Aorta (tissue), 5 donors: ENCODE results near the gene CDON. TPM values are rescaled to one million over a fixed set of nuclear protein-coding genes. Genes with fewer than 3 reads are reported as not detected.
"Not testable (repeated sequence)": the region's sequence is repeated elsewhere in the genome, so short reads cannot be mapped to it uniquely, and the experiment has no call there.

Source experiments
- ATAC-seq: fragments of 200-7000 bp; cut with Tn5 transposase; one replicate; pipeline ENCODE4 v1.9.1; 2022; ENCODE audit warnings: moderate library complexity; ENCODE audit not compliant: low FRiP score
- DNase-seq, 2 donors: peaks; one replicate each; pipeline ENCODE4 v3.0.0-alpha.2; 2020
- H3K27ac ChIP-seq, 2 donors: one replicate each; pipeline ENCODE4 v1.5.1; 2013; ENCODE audit warnings: low read length in 2 of 2, mild to moderate bottlenecking in 2 of 2, moderate library complexity in 2 of 2, control low read depth in 1 of 2, inconsistent platforms in 1 of 2, low read depth in 1 of 2
- H3K27me3 ChIP-seq, 2 donors: one replicate each; pipeline ENCODE4 v1.6.1; 2013; ENCODE audit warnings: control low read depth in 1 of 2, low read length in 1 of 2, mild to moderate bottlenecking in 1 of 2, moderate library complexity in 1 of 2; ENCODE audit not compliant: insufficient read depth in 2 of 2, control insufficient read depth in 1 of 2
- H3K36me3 ChIP-seq, 2 donors: one replicate each; pipeline ENCODE4 v1.6.1; 2013; ENCODE audit warnings: control low read depth in 1 of 2, low read length in 1 of 2, mild to moderate bottlenecking in 1 of 2; ENCODE audit not compliant: insufficient read depth in 2 of 2, control insufficient read depth in 1 of 2
- H3K4me1 ChIP-seq, 2 donors: one replicate each; pipeline ENCODE4 v1.6.1; 2013; ENCODE audit warnings: low read length in 2 of 2, control low read depth in 1 of 2, mild to moderate bottlenecking in 1 of 2, moderate library complexity in 1 of 2; ENCODE audit not compliant: insufficient read depth in 2 of 2, control insufficient read depth in 1 of 2
- H3K4me3 ChIP-seq, 2 donors: one replicate each; pipeline ENCODE4 v1.5.1; 2013; ENCODE audit warnings: low read length in 2 of 2, control low read depth in 1 of 2, mild to moderate bottlenecking in 1 of 2
- H3K9me3 ChIP-seq: one replicate; pipeline ENCODE4 v1.6.1; 2013; ENCODE audit warnings: mild to moderate bottlenecking, low read length; ENCODE audit not compliant: control insufficient read depth
- WGBS, 2 donors: extraction: QIAGEN DNeasy Blood & Tissue Kit; methylation state at CpG; one replicate each; pipeline ENCODE4 v1.1.7; 2013; 5-methylcytosine and 5-hydroxymethylcytosine counted together
- intact Hi-C, 2 donors: fragments of 100-400 bp; cut with DNase I; formaldehyde crosslinking; loops; one replicate each; pipeline versions ENCODE4 v1.14.2 to v1.15.0; 2022
- polyA plus RNA-seq, 2 donors: library from polyadenylated mRNA; stranded (reverse); fragments of 200-250 nt; gene quantifications; one replicate each; pipeline ENCODE4 v1.2.3, GENCODE V29; 2013
- total RNA-seq, 2 donors: library from RNA; stranded (reverse); fragmentation: NEBNext Ultra II Directional; extraction: Animal tissue kit (Norgen Biotek cat#: 25700); gene quantifications; one replicate each; pipeline ENCODE4 v1.2.1, GENCODE V29; 2021
- donor health status: healthy with polysubstance abuse.
- donor health status: Bipolar disorder and iron deficiency.
- donor health status: DM: no; HTN: no; CAD: no.
- donor health status: DM: no; HTN: no; CAD: no.
- donor health status: DM: yes; HTN: yes; CAD: no.

The CDON gene
- total and polyA plus RNA-seq, 4 donors = 0.49 to 50.3 (median 4.5) TPM

DNA sequence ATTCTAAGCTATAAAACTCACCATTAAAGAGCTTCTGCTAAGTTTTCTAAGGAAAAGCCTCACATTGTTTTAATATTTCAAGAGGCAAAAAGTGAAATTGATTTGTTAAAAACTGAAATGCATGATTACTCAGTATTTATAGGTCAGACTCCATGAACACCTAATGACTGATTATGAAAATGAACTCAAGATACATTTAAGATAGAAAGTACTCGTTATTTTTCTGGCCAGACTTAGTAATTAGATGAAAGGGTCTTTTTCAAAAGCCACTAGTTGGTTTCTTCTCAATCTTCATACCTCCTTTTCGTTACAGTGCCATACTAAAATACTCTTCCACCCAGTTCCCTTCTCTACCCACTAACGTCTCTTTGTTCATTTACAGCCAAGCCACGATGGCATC, 60.5 kb downstream of the CDON start:
- Histone ChIP-seq H3K9me3 (no peaks in the 10 kb centered on the region), H3K4me3 (no peak overlapping the region), H3K36me3 (no peaks in the 10 kb centered on the region), H3K4me1 (no peaks in the 10 kb centered on the region), H3K27ac (no peak overlapping the region), H3K27me3 (no peaks in the 10 kb centered on the region)
- intact Hi-C loops = no loop called here
- ATAC-seq (no peak), DNase-seq (no peak)
- WGBS, 2 donors = 87 to 92% methylated on average over 4 of the region's 4 CpGs

DNA sequence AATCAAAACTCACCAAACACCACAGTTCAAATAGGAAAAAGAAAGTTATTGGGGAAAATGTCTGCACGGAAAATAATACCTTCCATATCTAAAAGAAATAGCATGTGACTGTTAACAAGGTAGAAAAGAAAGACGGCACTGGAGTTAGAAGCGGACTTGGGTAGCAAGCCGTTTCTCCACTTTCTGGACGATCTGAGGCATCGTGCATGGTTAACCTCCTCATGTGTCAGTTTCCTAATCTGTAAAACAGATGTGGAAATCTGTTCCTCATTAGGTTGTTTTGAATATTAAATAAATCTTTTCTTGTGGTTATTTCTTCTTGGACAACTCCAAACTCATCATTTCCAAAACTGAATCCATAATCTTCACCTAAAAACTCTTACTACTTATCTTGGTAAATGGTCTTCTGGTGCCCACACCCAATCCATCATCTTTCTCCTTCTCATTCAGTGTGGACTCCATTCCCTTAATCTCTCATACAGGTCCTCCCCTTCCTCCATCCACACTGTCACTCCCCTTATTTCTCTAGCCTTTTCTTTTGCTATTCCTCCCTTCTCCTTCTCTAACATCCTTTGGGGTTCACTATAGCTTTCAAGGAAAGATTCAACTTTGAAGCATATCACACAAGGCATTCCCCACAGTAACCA, 63.3 kb downstream of the CDON start:
- intact Hi-C loops = no loop called here
- ATAC-seq (peak; percentile 69), DNase-seq (no peak)
- no peak overlapping the region for H3K4me3 ChIP-seq
- no peak overlapping the region for H3K27ac ChIP-seq
- no peaks in the 10 kb centered on the region for H3K9me3 ChIP-seq
- H3K27me3 ChIP-seq = no peaks in the 10 kb centered on the region
- no peaks in the 10 kb centered on the region for H3K4me1 ChIP-seq
- 78 to 86% methylated on average over 6 of the region's 6 CpGs for WGBS, 2 donors
- peaks cover 0 to 2% of the 10 kb centered on the region in 2 donors for H3K36me3 ChIP-seq

- DNase-seq (no peak), ATAC-seq (no peak)
- no peak overlapping the region for H3K27ac ChIP-seq
- 87 to 88% methylated on average over 5 of the region's 5 CpGs for WGBS, 2 donors
- no peaks in the 10 kb centered on the region for H3K9me3 ChIP-seq
- no peaks in the 10 kb centered on the region for H3K27me3 ChIP-seq
- H3K4me1 ChIP-seq = no peaks in the 10 kb centered on the region
- peaks cover 0 to 2% of the 10 kb centered on the region in 2 donors for H3K36me3 ChIP-seq
- no peak overlapping the region for H3K4me3 ChIP-seq
- intact Hi-C loops = no loop called here
These were observed 64.4 kb downstream of the CDON start for GRCh38 chr11:125998267-125998666.

DNA sequence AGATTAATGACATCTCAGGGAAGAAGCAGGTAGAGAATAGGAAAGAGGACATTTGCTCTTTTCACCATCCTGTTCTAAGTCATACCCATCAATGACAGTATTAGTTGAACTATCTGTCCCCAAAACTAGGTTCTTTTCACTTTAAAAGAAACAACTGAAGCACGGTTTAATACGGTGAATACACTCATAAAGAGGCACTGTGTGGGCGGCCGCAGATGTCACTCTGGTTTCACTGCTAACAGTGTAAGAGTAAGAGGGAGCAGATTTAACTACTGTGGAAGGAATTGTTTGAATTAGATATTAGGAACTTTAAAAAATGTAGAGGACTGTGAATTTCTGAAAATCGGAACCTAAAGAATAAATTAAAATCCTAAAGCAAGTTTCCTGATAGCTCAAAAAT, 67.4 kb downstream of the CDON start:
- Histone ChIP-seq H3K27me3 (no peaks in the 10 kb centered on the region), H3K36me3 (peaks cover 0 to 2% of the 10 kb centered on the region in 2 donors), H3K4me3 (no peak overlapping the region), H3K4me1 (peaks cover 0 to 5% of the 10 kb centered on the region in 2 donors), H3K9me3 (no peaks in the 10 kb centered on the region), H3K27ac (no peak overlapping the region)
- no peak for ATAC-seq
- DNase-seq = no peak
- WGBS, 2 donors = 71 to 80% methylated on average over 5 of the region's 5 CpGs
- intact Hi-C loops = no loop called here

GRCh38 chr11:125994509-125994908, 68.2 kb downstream of the CDON start:
- Histone ChIP-seq H3K27ac (no peak overlapping the region), H3K4me1 (peaks cover 0 to 6% of the 10 kb centered on the region in 2 donors), H3K9me3 (no peaks in the 10 kb centered on the region), H3K36me3 (peaks cover 0 to 2% of the 10 kb centered on the region in 2 donors), H3K27me3 (no peaks in the 10 kb centered on the region), H3K4me3 (no peak overlapping the region)
- intact Hi-C loops = no loop called here
- WGBS, 2 donors = 89 to 93% methylated on average over 5 of the region's 5 CpGs
- DNase-seq = no peak
- ATAC-seq = no peak

DNA sequence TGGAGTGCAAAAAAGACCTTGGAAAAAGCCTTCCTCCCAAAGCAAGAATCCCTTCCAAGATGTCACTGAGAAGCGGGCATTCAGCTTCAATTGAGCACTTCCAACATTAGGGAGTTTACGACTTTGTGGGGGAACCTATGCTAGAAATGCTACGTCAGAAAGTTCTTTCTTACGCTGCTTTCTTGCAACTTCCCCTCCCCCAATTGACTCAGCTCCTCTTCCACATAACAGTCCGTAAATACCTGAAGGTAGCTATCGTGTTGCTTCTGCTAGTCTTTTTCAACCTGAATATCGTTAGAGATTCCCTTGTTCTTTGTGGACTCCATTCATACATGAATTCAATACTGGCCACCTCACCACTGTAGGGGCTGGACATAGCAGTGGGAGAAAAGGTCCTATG, 69.8 kb downstream of the CDON start:
- intact Hi-C loops = no loop called here
- H3K4me3 ChIP-seq = no peak overlapping the region
- ATAC-seq (no peak), DNase-seq (no peak)
- H3K27ac ChIP-seq = no peak overlapping the region
- H3K4me1 ChIP-seq = peaks cover 0 to 6% of the 10 kb centered on the region in 2 donors
- H3K9me3 ChIP-seq = no peaks in the 10 kb centered on the region
- peaks cover 0 to 2% of the 10 kb centered on the region in 2 donors for H3K36me3 ChIP-seq
- WGBS, 2 donors = 92 to 95% methylated on average over 7 of the region's 7 CpGs
- no peaks in the 10 kb centered on the region for H3K27me3 ChIP-seq

DNA sequence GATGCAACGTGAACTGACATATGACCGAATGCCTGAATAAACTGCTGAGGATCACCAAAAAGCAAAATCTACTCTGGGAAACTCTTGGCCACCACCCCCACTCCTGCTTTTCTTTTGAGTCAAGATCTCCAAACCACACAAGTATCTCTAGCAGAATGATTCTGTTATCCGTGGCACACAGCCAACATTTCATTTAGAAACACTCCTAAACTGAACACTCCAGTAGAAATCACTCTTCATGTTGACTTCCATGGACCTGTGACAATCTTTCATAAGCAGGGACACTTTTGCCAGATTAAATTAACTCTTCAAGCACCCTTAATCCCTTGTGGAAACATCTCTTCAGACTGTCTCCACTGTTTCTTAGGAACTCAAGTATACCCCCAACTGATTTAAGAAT, 72.4 kb downstream of the CDON start:
- peaks cover 0 to 6% of the 10 kb centered on the region in 2 donors for H3K4me1 ChIP-seq
- DNase-seq (peak in 1 of 2 donors; percentile 46), ATAC-seq (peak; percentile 64)
- peaks cover 0 to under 1% of the 10 kb centered on the region in 2 donors for H3K36me3 ChIP-seq
- no peak overlapping the region for H3K27ac ChIP-seq
- H3K27me3 ChIP-seq = no peaks in the 10 kb centered on the region
- no peak overlapping the region for H3K4me3 ChIP-seq
- no peaks in the 10 kb centered on the region for H3K9me3 ChIP-seq
- WGBS, 2 donors = 8 to 10% methylated on average over 3 of the region's 3 CpGs
- intact Hi-C loops = no loop called here

DNA sequence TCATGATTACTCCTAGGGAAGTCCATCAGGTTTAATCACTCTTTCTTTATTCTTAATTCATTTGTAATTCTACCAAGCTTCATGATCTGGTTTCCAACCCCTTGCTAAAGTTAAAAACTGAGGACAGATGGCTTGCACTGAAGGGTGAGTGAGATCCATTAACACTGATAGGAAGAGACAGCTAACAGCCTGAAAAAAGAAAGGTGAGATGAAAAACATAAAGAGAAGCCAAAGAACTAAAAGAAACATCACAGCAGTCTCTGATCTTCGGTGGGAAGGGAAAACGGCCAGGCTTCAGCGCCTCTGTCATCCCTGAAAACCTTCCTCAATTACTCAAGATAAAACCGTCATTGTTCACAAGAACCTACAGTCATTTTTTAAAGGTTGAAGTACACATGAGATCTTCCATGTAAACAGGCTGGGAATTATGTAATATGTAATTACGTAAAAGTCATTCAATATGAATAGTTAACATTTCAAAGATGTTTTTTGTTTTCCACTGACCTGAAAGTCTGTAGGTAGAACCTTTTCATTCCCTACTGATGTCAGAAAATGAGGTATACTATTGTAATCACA, 75.5 kb downstream of the CDON start:
- no peak for ATAC-seq

DNA sequence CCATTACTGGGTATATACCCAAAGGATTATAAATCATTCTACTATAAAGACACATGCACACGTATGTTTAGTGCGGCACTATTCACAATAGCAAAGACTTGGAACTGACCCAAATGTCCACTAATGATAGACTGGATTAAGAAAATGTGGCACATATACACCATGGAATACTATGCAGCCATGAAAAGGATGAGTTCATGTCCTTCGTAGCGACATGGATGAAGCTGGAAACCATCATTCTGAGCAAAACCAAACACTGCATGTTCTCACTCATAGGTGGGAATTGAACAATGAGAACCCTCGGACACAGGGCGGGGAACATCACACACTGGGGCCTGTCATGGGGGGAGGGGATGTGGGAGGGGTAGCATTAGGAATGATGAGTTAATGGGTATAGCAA, 76.7 kb downstream of the CDON start:
- H3K36me3 ChIP-seq, intact Hi-C loops, DNase-seq, H3K27me3 ChIP-seq, H3K4me3 ChIP-seq, H3K9me3 ChIP-seq, H3K4me1 ChIP-seq, ATAC-seq, H3K27ac ChIP-seq: not testable (repeated sequence)
- 97 to 98% methylated on average over 6 of the region's 6 CpGs for WGBS, 2 donors

More for the DNA sequence above, 75.5 kb downstream of the CDON start:
- H3K36me3 ChIP-seq = no peaks in the 10 kb centered on the region
- H3K9me3 ChIP-seq = no peaks in the 10 kb centered on the region
- intact Hi-C loops = no loop called here
- no peak overlapping the region for H3K4me3 ChIP-seq
- DNase-seq = no peak
- 70 to 72% methylated on average over 5 of the region's 5 CpGs for WGBS, 2 donors
- no peak overlapping the region for H3K27ac ChIP-seq
- peaks cover 0 to 6% of the 10 kb centered on the region in 2 donors for H3K4me1 ChIP-seq
- H3K27me3 ChIP-seq = no peaks in the 10 kb centered on the region
